Smooth muscle cell (in vitro differentiated cells): Measurements from ENCODE around the gene FSTL3. TPM values are rescaled to one million over a fixed set of nuclear protein-coding genes. Genes with fewer than 3 reads are reported as not detected.
A peak's percentile ranks its signal among the peaks of the same experiment; 100 is the strongest.

ENCODE experiments used
- DNase-seq: peaks from one replicate; lab custom pipeline; 2025; ENCODE audit not compliant: unreplicated experiment; lab: John Stamatoyannopoulos, UW
- H2AFZ ChIP-seq: fragments of 200-600 bp; sonication (generic); 2 replicates; pipeline ENCODE4 v1.6.0; 2016; ENCODE audit warnings: antibody characterized with exemption, low read depth, mild to moderate bottlenecking
- H3F3A ChIP-seq: fragments of 200-600 bp; sonication (generic); 2 replicates; pipeline ENCODE4 v1.6.0; 2017; ENCODE audit warnings: antibody characterized with exemption, low read depth
- H3K27ac ChIP-seq: fragments of 200-600 bp; sonication (generic); 2 replicates; pipeline ENCODE4 v1.5.1; 2016; ENCODE audit warnings: low read depth, mild to moderate bottlenecking
- H3K27me3 ChIP-seq: fragments of 200-600 bp; sonication (generic); 2 replicates; pipeline ENCODE4 v1.6.1; 2016; ENCODE audit warnings: low read depth, mild to moderate bottlenecking
- H3K36me3 ChIP-seq: fragments of 200-600 bp; sonication (generic); 2 replicates; pipeline ENCODE4 v1.5.1; 2016; ENCODE audit warnings: low read depth
- H3K4me1 ChIP-seq: fragments of 200-600 bp; sonication (generic); 2 replicates; pipeline ENCODE4 v1.5.1; 2016; ENCODE audit warnings: low read depth
- H3K4me2 ChIP-seq: fragments of 200-600 bp; sonication (generic); 2 replicates; pipeline ENCODE4 v1.6.0; 2016; ENCODE audit warnings: mild to moderate bottlenecking
- H3K4me3 ChIP-seq: fragments of 200-600 bp; sonication (generic); 2 replicates; pipeline ENCODE4 v1.5.1; 2016; ENCODE audit warnings: mild to moderate bottlenecking
- H3K79me2 ChIP-seq: fragments of 200-600 bp; sonication (generic); 2 replicates; pipeline ENCODE4 v1.6.0; 2016; ENCODE audit warnings: low read depth, mild to moderate bottlenecking
- H3K9ac ChIP-seq: fragments of 200-600 bp; sonication (generic); 2 replicates; pipeline ENCODE4 v1.6.0; 2016; ENCODE audit warnings: low read depth
- H3K9me3 ChIP-seq: fragments of 200-600 bp; sonication (generic); replicated peaks from 2 replicates; pipeline ENCODE4 v1.5.1; 2016; ENCODE audit warnings: low read depth
- H4K20me1 ChIP-seq: fragments of 200-600 bp; sonication (generic); 2 replicates; pipeline ENCODE4 v1.6.0; 2016; ENCODE audit warnings: low read depth
- CTCF ChIP-seq: fragments of 200-600 bp; sonication (generic); IDR thresholded peaks from 2 replicates; pipeline ENCODE4 v1.5.1; 2017; ENCODE audit warnings: borderline replicate concordance, mild to moderate bottlenecking, antibody characterized with exemption; ENCODE audit not compliant: insufficient read depth, poor library complexity, severe bottlenecking
- WGBS: methylation state at CpG from one replicate; pipeline ENCODE4 v1.1.7; 2016; ENCODE audit warnings: low lambda C conversion rate; 5-methylcytosine and 5-hydroxymethylcytosine counted together
- polyA plus RNA-seq: library from polyadenylated mRNA; unstranded; fragments of >200 nt; fragmentation: Nextera tagmentation; extraction: Ambion mirVana; gene quantifications from 2 replicates; pipeline ENCODE4 v1.2.1, GENCODE V29; 2016
- total RNA-seq: library from RNA; depleted of rRNA; stranded (reverse); fragments of >200 nt; gene quantifications from 2 replicates; pipeline ENCODE4 v1.2.3, GENCODE V29; 2014

The FSTL3 gene
- total and polyA plus RNA-seq, 2 experiments from 2014 or later: 132 to 172 TPM

GRCh38 chr19:633786-634639 lies 42.2 kb upstream of the FSTL3 start:
- H3K4me2 ChIP-seq: peak overlapping the region; percentile 98
- peaks cover 7% of the 10 kb centered on the region for H3K4me1 ChIP-seq
- H3K4me3 ChIP-seq: peak overlapping the region; percentile 88
- H2AFZ ChIP-seq: peak overlapping the region; percentile 99
- H3K36me3 ChIP-seq: no peaks in the 10 kb centered on the region
- no peaks in the 10 kb centered on the region for H4K20me1 ChIP-seq
- peak overlapping the region; percentile 79 for H3K27ac ChIP-seq
- no peak for TF ChIP-seq CTCF
- no peak for DNase-seq
- H3K9me3 ChIP-seq: no peaks in the 10 kb centered on the region
- H3K79me2 ChIP-seq: peaks cover 9% of the 10 kb centered on the region
- no peaks in the 10 kb centered on the region for H3F3A ChIP-seq
- H3K27me3 ChIP-seq: no peaks in the 10 kb centered on the region
- H3K9ac ChIP-seq: peak overlapping the region; percentile 83
- 29% methylated on average over 32 of the region's 32 CpGs for WGBS

GRCh38 chr19:634975-635652 lies 41.1 kb upstream of the FSTL3 start:
- Histone ChIP-seq H3K36me3 (no peaks in the 10 kb centered on the region), H3K9ac (no peak overlapping the region), H2AFZ (no peak overlapping the region), H3K4me3 (no peak overlapping the region), H3K4me1 (peaks cover 7% of the 10 kb centered on the region), H3K27me3 (no peaks in the 10 kb centered on the region), H3K27ac (no peak overlapping the region), H3K9me3 (no peaks in the 10 kb centered on the region), H3K79me2 (peaks cover 9% of the 10 kb centered on the region), H3F3A (no peaks in the 10 kb centered on the region), H3K4me2 (no peak overlapping the region), H4K20me1 (no peaks in the 10 kb centered on the region)
- DNase-seq: no peak
- WGBS: 91% methylated on average over 16 of the region's 16 CpGs
- TF ChIP-seq CTCF: no peak

DNA sequence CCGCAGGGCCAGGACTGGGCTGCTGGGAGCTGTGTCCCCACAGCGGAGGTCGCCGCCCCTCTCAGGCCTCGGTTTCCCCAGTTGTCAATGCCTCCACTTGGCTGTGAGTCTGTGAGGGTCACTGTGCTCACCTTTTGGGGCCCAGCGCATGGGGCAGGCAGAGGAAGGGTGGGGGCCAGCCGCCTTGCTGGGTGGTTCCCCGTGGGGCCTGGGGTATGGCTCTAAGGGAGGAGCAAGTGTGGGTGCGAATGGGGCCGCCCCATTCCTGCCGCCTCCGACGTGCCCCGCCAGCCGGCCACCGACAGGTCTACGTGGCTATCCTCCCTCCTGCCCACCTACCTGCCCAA lies 37.3 kb upstream of the FSTL3 start:
- Histone ChIP-seq H2AFZ (no peak overlapping the region), H3K4me3 (peak overlapping the region; percentile 48), H3K9me3 (no peaks in the 10 kb centered on the region), H3K4me2 (peak overlapping the region; percentile 86), H3K4me1 (peaks cover 6% of the 10 kb centered on the region), H3K27me3 (no peaks in the 10 kb centered on the region), H3K36me3 (no peaks in the 10 kb centered on the region), H4K20me1 (no peaks in the 10 kb centered on the region), H3K9ac (peak overlapping the region; percentile 18), H3F3A (no peaks in the 10 kb centered on the region), H3K79me2 (peaks cover 4% of the 10 kb centered on the region), H3K27ac (no peak overlapping the region)
- 71% methylated on average over 16 of the region's 17 CpGs for WGBS
- no peak for DNase-seq
- no peak for TF ChIP-seq CTCF
